Ishikawa (cell line): ENCODE measurements around the gene QSOX2.

ENCODE experiments used
- TF ChIP-seq, protein P1 (sequence below): IDR thresholded peaks from 2 replicates; pipeline ENCODE4 v1.6.1; 2012; ENCODE audit warnings: low read depth, mild to moderate bottlenecking
- TF ChIP-seq, protein P2 (sequence below): IDR thresholded peaks from 2 replicates; pipeline ENCODE4 v1.6.1; 2012

DNA sequence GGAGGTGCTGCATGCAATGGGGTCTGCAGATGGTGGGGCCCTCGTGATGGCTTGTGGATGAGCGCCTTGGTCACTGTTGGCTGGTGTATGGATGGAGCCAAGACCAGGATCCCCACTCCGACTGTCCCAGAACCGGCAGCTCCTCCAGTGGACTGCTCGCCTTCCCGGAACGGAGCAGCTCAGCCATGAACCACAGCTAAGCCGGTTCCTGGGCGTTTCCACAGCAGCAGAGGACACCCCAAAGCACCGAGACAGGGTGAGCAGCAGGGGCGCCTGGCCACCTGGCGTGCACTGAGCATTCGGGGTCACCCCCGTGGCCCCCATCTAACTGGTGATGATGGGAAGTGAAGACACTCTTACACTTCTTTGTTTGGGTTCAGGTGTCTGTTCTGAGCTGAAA is 32.1 kb upstream of the QSOX2 start:
- TF ChIP-seq, protein P1, sequence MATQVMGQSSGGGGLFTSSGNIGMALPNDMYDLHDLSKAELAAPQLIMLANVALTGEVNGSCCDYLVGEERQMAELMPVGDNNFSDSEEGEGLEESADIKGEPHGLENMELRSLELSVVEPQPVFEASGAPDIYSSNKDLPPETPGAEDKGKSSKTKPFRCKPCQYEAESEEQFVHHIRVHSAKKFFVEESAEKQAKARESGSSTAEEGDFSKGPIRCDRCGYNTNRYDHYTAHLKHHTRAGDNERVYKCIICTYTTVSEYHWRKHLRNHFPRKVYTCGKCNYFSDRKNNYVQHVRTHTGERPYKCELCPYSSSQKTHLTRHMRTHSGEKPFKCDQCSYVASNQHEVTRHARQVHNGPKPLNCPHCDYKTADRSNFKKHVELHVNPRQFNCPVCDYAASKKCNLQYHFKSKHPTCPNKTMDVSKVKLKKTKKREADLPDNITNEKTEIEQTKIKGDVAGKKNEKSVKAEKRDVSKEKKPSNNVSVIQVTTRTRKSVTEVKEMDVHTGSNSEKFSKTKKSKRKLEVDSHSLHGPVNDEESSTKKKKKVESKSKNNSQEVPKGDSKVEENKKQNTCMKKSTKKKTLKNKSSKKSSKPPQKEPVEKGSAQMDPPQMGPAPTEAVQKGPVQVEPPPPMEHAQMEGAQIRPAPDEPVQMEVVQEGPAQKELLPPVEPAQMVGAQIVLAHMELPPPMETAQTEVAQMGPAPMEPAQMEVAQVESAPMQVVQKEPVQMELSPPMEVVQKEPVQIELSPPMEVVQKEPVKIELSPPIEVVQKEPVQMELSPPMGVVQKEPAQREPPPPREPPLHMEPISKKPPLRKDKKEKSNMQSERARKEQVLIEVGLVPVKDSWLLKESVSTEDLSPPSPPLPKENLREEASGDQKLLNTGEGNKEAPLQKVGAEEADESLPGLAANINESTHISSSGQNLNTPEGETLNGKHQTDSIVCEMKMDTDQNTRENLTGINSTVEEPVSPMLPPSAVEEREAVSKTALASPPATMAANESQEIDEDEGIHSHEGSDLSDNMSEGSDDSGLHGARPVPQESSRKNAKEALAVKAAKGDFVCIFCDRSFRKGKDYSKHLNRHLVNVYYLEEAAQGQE = no peak
- TF ChIP-seq, protein P2, sequence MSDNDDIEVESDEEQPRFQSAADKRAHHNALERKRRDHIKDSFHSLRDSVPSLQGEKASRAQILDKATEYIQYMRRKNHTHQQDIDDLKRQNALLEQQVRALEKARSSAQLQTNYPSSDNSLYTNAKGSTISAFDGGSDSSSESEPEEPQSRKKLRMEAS = no peak
